Body of pancreas (tissue), 4 donors: ENCODE results near the gene KDM2A.

Experiments used
- POLR2A ChIP-seq, 3 donors: fragments of 450-650 bp; IDR thresholded peaks; one replicate each; pipeline ENCODE4 v1.6.1; 2016; ENCODE audit warnings: antibody characterized with exemption in 3 of 3, mild to moderate bottlenecking in 2 of 3
- TF ChIP-seq, protein P1 (sequence below), 7 experiments: fragments of 450-650 bp in 4 of 7; fragments of 200-600 bp in 3 of 7; sonication (generic) in 3 of 7; IDR thresholded peaks; one replicate each; pipeline ENCODE4 v1.5.1; 2016 to 2019; ENCODE audit warnings: antibody characterized with exemption in 7 of 7

DNA sequence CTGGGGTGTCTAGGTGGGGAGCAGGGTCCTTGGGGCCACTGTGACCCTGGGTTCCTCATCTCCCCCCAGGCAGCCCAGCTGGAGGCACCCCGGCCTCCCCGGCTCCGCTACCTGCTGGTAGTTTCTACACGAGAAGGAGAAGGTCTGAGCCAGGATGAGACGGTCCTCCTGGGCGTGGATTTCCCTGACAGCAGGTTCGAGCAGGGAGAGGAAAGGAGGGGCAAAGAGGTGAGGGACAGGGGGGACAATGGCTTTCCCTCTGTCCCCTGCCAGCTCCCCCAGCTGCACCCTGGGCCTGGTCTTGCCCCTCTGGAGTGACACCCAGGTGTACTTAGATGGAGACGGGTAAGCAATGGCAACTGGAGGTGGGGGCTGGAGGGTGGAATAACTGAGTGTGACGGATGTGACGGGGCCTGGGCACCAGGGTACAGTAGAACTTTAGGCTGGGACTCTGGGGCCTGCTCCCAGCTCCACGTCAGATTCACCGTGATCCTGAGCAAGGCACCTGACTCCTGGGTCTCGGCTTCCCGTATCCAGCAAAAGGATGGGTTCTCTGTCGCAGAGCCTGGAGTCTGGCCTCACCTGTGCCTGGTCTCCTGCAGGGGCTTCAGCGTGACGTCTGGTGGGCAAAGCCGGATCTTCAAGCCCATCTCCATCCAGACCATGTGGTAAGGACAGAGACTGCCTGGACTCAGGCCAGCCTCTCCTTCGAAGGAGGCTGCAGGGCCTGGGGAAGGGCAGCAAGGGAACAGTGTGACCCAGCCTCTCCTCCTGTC, 187.9 kb downstream of the KDM2A start:
- TF ChIP-seq, protein P1, sequence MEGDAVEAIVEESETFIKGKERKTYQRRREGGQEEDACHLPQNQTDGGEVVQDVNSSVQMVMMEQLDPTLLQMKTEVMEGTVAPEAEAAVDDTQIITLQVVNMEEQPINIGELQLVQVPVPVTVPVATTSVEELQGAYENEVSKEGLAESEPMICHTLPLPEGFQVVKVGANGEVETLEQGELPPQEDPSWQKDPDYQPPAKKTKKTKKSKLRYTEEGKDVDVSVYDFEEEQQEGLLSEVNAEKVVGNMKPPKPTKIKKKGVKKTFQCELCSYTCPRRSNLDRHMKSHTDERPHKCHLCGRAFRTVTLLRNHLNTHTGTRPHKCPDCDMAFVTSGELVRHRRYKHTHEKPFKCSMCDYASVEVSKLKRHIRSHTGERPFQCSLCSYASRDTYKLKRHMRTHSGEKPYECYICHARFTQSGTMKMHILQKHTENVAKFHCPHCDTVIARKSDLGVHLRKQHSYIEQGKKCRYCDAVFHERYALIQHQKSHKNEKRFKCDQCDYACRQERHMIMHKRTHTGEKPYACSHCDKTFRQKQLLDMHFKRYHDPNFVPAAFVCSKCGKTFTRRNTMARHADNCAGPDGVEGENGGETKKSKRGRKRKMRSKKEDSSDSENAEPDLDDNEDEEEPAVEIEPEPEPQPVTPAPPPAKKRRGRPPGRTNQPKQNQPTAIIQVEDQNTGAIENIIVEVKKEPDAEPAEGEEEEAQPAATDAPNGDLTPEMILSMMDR (IDR thresholded peaks at IDR 0.05) = no peak
- TF ChIP-seq POLR2A (IDR thresholded peaks at IDR 0.05) = no peak
